ENCODE results near the gene MYRF. TPM values are rescaled to one million over a fixed set of nuclear protein-coding genes. Genes with fewer than 3 reads are reported as not detected.

Gene MYRF
- total RNA-seq, 1 donor from 2014 or later: 39.5 TPM

GRCh38 chr11:61836193-61836592 is 83.8 kb downstream of the MYRF start:
- H3K4me2 ChIP-seq (ENCODE audit: low read length): no peak overlapping the region
- H3K36me3 ChIP-seq (ENCODE audit: insufficient read depth, low read length): peaks cover 18% of the 10 kb centered on the region
- no peak overlapping the region for H3K4me3 ChIP-seq (ENCODE audit: insufficient read depth, low read depth, low read length)
- no peaks in the 10 kb centered on the region for H3K27me3 ChIP-seq (ENCODE audit: insufficient read depth, low read length)
- H3K4me1 Mint-ChIP-seq (ENCODE audit: low read depth, unreplicated experiment): no peaks in the 10 kb centered on the region
- peaks cover 19% of the 10 kb centered on the region for H3K4me1 ChIP-seq (ENCODE audit: insufficient read depth, low read length)
- no peaks in the 10 kb centered on the region for H3K27me3 Mint-ChIP-seq (ENCODE audit: low read depth, unreplicated experiment)
- no peak for TF ChIP-seq EZH2 (IDR thresholded peaks at IDR 0.05; ENCODE audit: insufficient read depth, low read length)
- TF ChIP-seq, protein P1, sequence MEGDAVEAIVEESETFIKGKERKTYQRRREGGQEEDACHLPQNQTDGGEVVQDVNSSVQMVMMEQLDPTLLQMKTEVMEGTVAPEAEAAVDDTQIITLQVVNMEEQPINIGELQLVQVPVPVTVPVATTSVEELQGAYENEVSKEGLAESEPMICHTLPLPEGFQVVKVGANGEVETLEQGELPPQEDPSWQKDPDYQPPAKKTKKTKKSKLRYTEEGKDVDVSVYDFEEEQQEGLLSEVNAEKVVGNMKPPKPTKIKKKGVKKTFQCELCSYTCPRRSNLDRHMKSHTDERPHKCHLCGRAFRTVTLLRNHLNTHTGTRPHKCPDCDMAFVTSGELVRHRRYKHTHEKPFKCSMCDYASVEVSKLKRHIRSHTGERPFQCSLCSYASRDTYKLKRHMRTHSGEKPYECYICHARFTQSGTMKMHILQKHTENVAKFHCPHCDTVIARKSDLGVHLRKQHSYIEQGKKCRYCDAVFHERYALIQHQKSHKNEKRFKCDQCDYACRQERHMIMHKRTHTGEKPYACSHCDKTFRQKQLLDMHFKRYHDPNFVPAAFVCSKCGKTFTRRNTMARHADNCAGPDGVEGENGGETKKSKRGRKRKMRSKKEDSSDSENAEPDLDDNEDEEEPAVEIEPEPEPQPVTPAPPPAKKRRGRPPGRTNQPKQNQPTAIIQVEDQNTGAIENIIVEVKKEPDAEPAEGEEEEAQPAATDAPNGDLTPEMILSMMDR (IDR thresholded peaks at IDR 0.05; ENCODE audit: insufficient read depth, low read depth, low read length): no peak
- peaks cover 32% of the 10 kb centered on the region for H3K36me3 Mint-ChIP-seq (ENCODE audit: low read depth, unreplicated experiment)
- H3K9me3 ChIP-seq (ENCODE audit: insufficient read depth, low read depth, low read length): no peaks in the 10 kb centered on the region
- H3K4me3 Mint-ChIP-seq (ENCODE audit: unreplicated experiment): no peak overlapping the region
- peaks cover 60% of the 10 kb centered on the region for H3K79me2 ChIP-seq (ENCODE audit: insufficient read depth, low read length)
- DNase-seq (ENCODE audit: low read depth): no peak
- H3K9ac ChIP-seq (ENCODE audit: low read length): no peak overlapping the region
- H4K20me1 ChIP-seq (ENCODE audit: insufficient read depth, low read length): peaks cover 90% of the 10 kb centered on the region
- H3K9me3 Mint-ChIP-seq (ENCODE audit: unreplicated experiment): peaks cover 3% of the 10 kb centered on the region
- no peak for FAIRE-seq
- no peak overlapping the region for H3K27ac Mint-ChIP-seq (ENCODE audit: unreplicated experiment)
- H2AFZ ChIP-seq (ENCODE audit: low read depth, low read length): no peak overlapping the region
- H3K27ac ChIP-seq (ENCODE audit: low read depth, low read length): no peak overlapping the region

DNA sequence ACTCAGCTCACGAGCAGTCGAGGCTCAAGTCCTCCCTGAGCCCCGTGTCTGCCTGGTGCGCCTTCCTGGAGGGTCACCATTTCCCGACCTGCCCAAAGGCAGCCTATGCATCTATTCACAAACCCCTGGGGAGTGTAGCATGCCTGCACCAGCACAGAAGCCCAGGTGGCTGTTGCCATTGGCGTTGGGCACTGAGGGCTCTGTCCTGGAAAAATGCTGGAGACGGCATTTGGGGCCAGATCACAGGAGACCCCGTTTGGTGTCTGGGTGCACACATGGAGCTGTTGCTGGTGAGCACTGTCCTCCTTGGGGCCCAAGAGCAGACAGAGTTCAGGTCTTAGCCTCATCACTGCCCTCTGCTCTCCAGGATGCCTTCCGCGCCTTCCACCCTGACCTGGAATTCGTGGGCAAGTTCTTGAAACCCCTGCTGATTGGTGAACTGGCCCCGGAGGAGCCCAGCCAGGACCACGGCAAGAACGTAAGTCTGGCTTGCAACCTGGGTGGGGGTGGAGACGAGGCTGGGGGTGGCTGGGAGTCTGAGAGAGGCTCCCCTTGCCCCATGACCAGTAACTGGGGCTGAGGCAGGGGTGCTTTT is 85.1 kb downstream of the MYRF start:
- H3K27ac Mint-ChIP-seq (ENCODE audit: unreplicated experiment): no peak overlapping the region
- H3K4me1 Mint-ChIP-seq (ENCODE audit: low read depth, unreplicated experiment): no peaks in the 10 kb centered on the region
- H3K9ac ChIP-seq (ENCODE audit: low read length): no peak overlapping the region
- no peak overlapping the region for H2AFZ ChIP-seq (ENCODE audit: low read depth, low read length)
- H3K4me3 Mint-ChIP-seq (ENCODE audit: unreplicated experiment): no peak overlapping the region
- H3K9me3 ChIP-seq (ENCODE audit: insufficient read depth, low read depth, low read length): no peaks in the 10 kb centered on the region
- peaks cover 47% of the 10 kb centered on the region for H3K79me2 ChIP-seq (ENCODE audit: insufficient read depth, low read length)
- H3K27me3 ChIP-seq (ENCODE audit: insufficient read depth, low read length): no peaks in the 10 kb centered on the region
- H3K27me3 Mint-ChIP-seq (ENCODE audit: low read depth, unreplicated experiment): no peaks in the 10 kb centered on the region
- DNase-seq (ENCODE audit: low read depth) (no peak), FAIRE-seq (no peak)
- peaks cover 3% of the 10 kb centered on the region for H3K9me3 Mint-ChIP-seq (ENCODE audit: unreplicated experiment)
- H3K27ac ChIP-seq (ENCODE audit: low read depth, low read length): no peak overlapping the region
- H3K36me3 Mint-ChIP-seq (ENCODE audit: low read depth, unreplicated experiment): peaks cover 39% of the 10 kb centered on the region
- no peak overlapping the region for H3K4me2 ChIP-seq (ENCODE audit: low read length)
- TF ChIP-seq, protein P1 (IDR thresholded peaks at IDR 0.05; ENCODE audit: insufficient read depth, low read depth, low read length): no peak
- no peak for TF ChIP-seq EZH2 (IDR thresholded peaks at IDR 0.05; ENCODE audit: insufficient read depth, low read length)
- peaks cover 83% of the 10 kb centered on the region for H4K20me1 ChIP-seq (ENCODE audit: insufficient read depth, low read length)
- peaks cover 16% of the 10 kb centered on the region for H3K4me1 ChIP-seq (ENCODE audit: insufficient read depth, low read length)
- peaks cover 29% of the 10 kb centered on the region for H3K36me3 ChIP-seq (ENCODE audit: insufficient read depth, low read length)
- no peak overlapping the region for H3K4me3 ChIP-seq (ENCODE audit: insufficient read depth, low read depth, low read length)

Other genes starting within 250 kb of the MYRF start
- 0.09 and 0.12 TPM in 2 replicates for gene LRRC10B, start 243.9 kb upstream of the MYRF start, total RNA-seq
- 3.7 and 3.8 TPM in 2 replicates for gene SYT7, start 171.6 kb upstream of the MYRF start, total RNA-seq
- gene DAGLA, start 72.2 kb upstream of the MYRF start, total RNA-seq: 5.5 and 5.6 TPM in 2 replicates
- gene TMEM258, start 40.0 kb downstream of the MYRF start, total RNA-seq: 97.8 and 98.6 TPM in 2 replicates
- 13.6 and 13.8 TPM in 2 replicates for gene FEN1, start 40.3 kb downstream of the MYRF start, total RNA-seq
- gene FADS1, start 64.4 kb downstream of the MYRF start, total RNA-seq: 56.7 and 74.6 TPM in 2 replicates
- gene FADS2, start 75.7 kb downstream of the MYRF start, total RNA-seq: 180 and 287 TPM in 2 replicates
- gene FADS3, start 138.9 kb downstream of the MYRF start, total RNA-seq: 59.1 and 61.9 TPM in 2 replicates
- gene RAB3IL1, start 164.9 kb downstream of the MYRF start, total RNA-seq: 0.91 and 1.7 TPM in 2 replicates
- gene BEST1, start 197.7 kb downstream of the MYRF start, total RNA-seq: 0.60 and 0.66 TPM in 2 replicates
- 2,052 and 2,092 TPM in 2 replicates for gene FTH1, start 215.0 kb downstream of the MYRF start, total RNA-seq